ENCODE results near the gene RAP1B.

Gene RAP1B

GRCh38 chr12:68612202-68612601 lies 1.5 kb downstream of the RAP1B start:
- DNase-seq = no peak

GRCh38 chr12:68612697-68613096 lies 2.0 kb downstream of the RAP1B start:
- no peak for DNase-seq

- DNase-seq = no peak
Observed at GRCh38 chr12:68613209-68613904, 2.7 kb downstream of the RAP1B start.

DNA sequence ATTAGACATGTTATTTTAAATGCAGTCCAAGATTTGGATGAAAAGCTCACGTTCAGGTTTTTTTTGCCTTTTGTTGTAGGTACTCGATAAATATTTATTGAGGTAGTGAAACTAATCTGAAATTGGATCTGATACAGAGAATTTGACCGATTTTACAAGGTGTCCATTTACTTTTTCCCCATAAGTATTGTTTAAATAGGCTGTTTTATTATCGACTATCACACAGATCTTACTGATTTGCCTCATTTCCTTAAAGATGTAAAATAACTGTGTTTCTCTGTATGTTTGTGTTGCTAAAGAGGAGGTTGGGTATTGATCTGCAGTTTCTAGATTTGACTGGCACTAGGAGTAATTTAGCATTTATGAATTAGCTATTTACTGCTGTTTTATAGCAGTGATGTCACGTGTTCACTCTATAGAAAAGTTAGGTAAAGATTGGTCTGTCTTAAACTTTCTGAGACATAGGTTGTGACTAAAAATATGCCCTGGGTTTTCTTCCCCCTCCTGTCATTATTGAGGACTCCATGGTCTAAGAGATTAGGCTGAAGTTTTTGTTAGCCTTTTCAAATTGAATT lies 3.5 kb downstream of the RAP1B start:
- no peak for DNase-seq

- no peak for DNase-seq
Observed at GRCh38 chr12:68614769-68615168, 4.1 kb downstream of the RAP1B start.

DNA sequence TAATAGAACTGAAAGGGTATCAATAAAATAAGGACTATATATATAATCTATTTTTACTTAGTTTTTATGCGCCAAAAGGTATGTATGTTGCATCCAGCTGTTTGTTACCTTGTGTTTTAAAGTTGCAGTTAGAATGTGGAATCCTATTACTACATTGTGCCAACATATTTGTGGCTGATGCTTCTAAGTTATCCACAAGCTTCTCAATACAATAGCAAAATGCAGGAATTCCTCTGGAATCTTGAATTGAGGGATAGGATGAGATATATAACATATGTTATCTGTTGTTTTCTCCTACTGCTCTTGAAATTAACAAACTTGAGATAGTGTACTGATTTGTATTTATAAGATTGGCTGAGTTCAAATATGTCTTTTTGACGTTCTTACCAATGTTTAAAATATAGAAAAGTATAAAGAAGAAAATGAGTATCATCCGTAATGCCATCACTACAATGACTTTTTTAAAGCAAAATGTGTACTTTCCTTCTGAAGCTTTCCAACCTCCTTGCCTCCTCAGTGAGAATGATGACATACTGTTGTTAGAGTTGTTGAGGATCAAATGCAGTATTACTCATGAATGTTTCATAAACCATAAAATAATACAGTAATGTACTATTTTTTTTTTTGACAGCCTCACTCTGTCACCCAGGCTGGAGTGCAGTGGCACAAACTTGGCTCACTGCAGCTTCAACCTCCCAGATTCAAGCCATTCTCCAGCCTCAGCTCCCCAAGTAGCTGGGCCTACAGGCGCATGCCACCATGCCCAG lies 6.6 kb downstream of the RAP1B start:
- DNase-seq = peak; percentile 82

DNA sequence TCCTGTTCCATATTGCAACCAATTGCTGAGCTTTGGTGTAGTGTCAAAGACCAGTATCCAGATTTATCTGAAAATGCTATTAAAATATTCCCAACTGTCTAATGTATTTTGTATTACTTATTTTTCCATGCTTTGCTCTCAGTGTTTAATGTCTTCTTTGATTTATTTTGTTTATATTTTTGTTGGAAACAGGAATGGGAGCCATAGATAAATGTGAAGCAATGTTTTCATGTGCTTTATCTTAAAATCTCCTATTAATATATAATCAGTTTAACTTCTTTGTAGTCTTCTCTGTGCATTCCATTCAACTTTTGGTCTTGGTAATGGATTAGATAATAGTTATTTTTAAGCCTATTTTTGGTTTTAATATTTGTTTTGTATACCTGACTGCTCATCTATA lies 8.8 kb downstream of the RAP1B start:
- DNase-seq = no peak

- DNase-seq = no peak
Observed at GRCh38 chr12:68620519-68621471, 10.1 kb downstream of the RAP1B start.

DNA sequence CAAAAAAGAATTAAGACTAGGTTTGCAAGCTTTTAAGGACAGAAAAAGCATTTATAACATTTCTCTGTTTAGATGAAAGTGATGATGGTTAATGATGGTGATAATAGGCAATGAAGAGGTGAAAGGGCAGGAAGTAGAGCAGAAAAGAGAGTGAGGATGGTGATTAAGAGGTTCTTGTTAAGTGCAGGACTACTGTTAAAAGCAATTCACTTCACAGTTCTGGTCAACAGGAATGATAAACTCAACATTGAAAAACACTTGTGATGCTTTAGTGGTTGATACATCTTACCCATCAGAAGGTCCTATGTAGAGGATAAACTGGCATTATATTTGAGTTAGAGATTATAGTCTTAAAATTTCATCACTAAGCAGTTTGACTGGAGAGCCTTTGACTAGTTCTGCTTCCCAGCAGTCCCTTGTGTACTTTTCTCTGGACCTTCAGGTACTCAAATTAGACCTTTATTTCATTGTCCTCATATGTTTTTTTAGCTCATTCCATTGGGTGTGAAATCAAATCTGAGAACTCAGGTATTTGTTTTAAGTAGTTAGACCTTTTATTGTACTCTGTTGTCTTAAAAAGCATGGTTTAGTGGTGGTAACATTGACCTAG lies 10.9 kb downstream of the RAP1B start:
- no peak for DNase-seq

- DNase-seq = no peak
Observed at GRCh38 chr12:68622250-68622649, 11.6 kb downstream of the RAP1B start.

DNA sequence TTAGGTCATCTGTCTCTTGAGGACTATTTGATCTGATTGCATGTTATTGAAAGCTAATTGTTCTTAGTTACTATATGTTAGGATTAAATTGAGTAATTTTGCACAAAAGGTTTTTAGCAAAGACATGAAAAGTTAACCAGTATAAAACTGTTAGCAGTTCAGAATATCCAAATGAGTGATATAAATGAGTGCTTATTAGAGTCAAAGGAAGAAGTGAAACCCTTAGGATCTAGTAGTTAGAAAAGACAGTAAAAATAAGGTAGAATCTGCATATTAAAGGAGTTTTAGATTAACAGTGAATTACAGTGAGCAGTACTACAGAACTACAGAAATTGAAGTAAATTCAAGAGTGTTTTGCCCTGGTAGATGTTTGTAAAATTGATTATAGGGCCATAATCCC lies 12.4 kb downstream of the RAP1B start:
- DNase-seq = no peak

GRCh38 chr12:68623984-68624383 lies 13.3 kb downstream of the RAP1B start:
- peak; percentile 76 for DNase-seq

DNA sequence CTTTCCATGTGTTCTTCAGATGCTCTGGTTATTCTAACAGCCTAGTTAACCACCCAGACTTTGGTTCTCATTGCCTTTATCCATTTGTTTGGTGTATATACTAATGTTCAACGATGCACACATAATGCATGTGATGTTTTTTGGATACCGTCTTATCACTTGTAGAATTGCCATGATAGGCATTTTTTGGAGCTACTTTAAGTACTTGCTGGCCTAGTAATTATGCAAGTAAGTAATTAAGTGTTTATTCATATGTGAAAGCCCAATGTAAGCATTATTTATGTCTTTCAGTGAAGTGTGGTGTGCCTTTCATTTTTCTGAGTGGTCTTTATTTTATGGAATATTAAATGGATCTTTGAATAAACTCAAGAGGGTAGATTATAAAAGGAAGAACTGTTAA lies 14.2 kb downstream of the RAP1B start:
- no peak for DNase-seq

DNA sequence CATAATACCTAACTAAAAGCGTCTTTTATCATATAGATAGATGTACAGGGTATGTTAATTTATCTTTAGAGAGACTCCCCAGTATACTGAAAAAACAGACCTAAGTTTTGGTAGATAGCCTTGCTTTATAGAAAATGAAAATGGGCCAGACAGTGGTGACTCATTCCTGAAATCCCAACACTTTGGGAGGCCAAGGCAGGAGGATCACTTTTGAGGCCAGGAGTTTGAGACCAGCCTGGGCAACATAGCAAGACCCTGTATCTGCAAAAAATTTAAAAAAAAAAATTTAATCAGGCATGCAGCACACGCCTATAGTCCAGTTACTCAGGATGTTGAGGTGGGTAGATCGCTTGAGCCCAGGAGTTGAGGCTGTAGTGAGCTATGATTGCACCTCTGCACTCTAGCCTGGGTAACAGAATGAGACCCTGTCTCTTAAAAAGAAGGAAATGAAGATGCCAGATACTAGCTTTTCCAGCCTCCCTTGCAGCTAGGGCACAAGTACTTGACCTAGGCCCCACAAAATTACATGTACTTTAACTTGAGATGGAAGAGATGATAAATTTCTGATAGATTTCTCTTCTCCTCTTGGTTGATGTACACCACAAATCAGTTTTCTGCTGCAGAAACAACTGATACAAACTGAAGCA lies 17.1 kb downstream of the RAP1B start:
- no peak for DNase-seq

GRCh38 chr12:68628698-68629097 lies 18.0 kb downstream of the RAP1B start:
- no peak for DNase-seq

DNA sequence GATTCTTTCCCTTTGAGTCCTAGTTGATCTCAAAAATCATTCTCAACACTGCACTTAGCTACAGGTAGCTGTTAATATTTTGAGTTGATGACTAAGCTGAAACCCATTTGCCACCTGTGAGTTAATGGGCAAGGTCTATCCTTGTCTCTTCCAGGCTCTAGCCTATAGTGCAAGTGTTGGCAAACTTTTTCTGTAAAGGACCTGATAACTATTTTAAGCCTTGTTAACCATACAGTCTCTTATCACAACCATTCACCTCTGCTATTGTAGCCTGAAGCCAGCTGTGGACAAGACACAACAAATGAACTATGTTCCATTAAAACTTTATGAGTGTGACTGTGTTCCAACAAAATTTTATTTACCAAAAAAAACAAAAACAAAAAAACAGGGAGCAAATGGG lies 19.4 kb downstream of the RAP1B start:
- no peak for DNase-seq

GRCh38 chr12:68630598-68630997 lies 19.9 kb downstream of the RAP1B start:
- no peak for DNase-seq

GRCh38 chr12:68631227-68631626 lies 20.5 kb downstream of the RAP1B start:
- peak; percentile 56 for DNase-seq

- no peak for DNase-seq
Observed at GRCh38 chr12:68632486-68632885, 21.8 kb downstream of the RAP1B start.

- DNase-seq = no peak
Observed at GRCh38 chr12:68633614-68634558, 23.2 kb downstream of the RAP1B start.

DNA sequence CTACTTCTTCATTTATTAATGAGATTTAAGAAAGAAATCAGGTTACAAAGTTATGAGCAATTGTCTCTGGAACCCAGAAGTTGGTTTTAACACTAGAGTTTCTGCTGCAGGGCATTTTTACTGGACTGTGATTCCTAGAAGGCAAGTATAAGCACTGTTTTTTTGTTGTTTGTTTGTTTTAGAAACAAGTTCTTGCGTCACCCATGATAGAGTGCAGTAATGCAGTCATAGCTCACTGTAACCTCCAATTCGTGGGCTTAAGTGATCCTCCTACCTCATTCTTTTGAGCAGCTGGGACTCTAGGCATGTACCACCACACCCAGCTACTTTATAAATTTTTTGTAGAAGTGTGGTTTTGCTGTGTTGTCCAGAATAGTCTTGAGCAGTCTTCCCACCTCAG lies 25.6 kb downstream of the RAP1B start:
- DNase-seq = peak; percentile 39
